Measurements from ENCODE around the gene AGBL1. TPM values are rescaled to one million over a fixed set of nuclear protein-coding genes. Genes with fewer than 3 reads are reported as not detected.

The AGBL1 gene
- total RNA-seq, 3 donors from 2014 or later: 0.10 to 0.32 TPM; not detected in 1

DNA sequence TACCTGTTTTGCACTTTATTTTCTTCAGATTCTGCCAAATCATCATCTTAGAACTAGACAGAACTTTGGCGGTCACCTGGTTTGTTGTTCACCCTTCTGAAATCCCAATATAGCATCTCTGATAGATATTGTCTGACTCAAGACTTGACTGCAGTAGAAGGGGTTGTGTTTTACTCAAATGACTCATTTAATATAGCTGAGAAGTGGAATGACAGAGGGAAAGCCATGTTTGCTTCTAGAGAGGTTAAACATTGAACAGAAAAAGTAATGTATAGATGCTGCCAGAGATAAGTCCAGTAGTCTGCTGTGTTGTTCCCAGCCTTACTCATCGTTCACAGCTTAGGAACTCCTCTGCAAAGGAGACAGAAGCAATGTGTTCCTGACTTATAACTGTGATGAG is 402.0 kb downstream of the AGBL1 start:
- H3K9me3 ChIP-seq: no peaks in the 10 kb centered on the region
- TF ChIP-seq, protein P1, sequence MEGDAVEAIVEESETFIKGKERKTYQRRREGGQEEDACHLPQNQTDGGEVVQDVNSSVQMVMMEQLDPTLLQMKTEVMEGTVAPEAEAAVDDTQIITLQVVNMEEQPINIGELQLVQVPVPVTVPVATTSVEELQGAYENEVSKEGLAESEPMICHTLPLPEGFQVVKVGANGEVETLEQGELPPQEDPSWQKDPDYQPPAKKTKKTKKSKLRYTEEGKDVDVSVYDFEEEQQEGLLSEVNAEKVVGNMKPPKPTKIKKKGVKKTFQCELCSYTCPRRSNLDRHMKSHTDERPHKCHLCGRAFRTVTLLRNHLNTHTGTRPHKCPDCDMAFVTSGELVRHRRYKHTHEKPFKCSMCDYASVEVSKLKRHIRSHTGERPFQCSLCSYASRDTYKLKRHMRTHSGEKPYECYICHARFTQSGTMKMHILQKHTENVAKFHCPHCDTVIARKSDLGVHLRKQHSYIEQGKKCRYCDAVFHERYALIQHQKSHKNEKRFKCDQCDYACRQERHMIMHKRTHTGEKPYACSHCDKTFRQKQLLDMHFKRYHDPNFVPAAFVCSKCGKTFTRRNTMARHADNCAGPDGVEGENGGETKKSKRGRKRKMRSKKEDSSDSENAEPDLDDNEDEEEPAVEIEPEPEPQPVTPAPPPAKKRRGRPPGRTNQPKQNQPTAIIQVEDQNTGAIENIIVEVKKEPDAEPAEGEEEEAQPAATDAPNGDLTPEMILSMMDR (IDR thresholded peaks at IDR 0.05): no peak
- intact Hi-C loops (cut with DNase I, micrococcal nuclease): no loop called here

DNA sequence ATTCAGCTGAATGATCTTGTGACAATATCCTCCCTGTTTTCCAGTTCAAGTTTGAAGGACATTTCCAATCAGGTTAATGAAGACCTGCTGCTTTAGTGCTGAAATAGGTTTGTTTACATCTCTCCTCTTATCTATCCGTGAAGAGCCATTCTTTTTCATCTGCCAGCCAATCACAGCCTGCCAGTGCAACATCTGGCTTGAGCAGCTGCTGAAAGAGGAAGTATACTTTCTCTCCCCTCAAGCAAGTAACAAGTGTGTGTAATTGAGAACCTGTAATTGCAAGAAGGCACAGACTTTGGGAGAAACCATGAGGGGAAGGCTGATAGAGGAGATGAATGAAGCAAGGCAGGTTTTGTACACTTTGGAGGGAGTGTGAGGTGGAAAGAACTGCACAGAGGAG is 404.3 kb downstream of the AGBL1 start:
- H3K36me3 ChIP-seq (ENCODE audit: low read depth): no peaks in the 10 kb centered on the region
- H3K9me3 ChIP-seq: no peaks in the 10 kb centered on the region
- TF ChIP-seq, protein P1 (IDR thresholded peaks at IDR 0.05): no peak
- intact Hi-C loops (cut with DNase I, micrococcal nuclease): no loop called here
- H3K4me1 ChIP-seq (ENCODE audit: low read depth): no peaks in the 10 kb centered on the region
- DNase-seq (no peak), ATAC-seq (no peak)
- no peak overlapping the region for H3K4me3 ChIP-seq

More for the DNA sequence above, 402.0 kb downstream of the AGBL1 start:
- DNase-seq: no peak
- H3K4me1 ChIP-seq (ENCODE audit: low read depth): no peaks in the 10 kb centered on the region
- no peak overlapping the region for H3K4me3 ChIP-seq
- H3K36me3 ChIP-seq (ENCODE audit: low read depth): no peaks in the 10 kb centered on the region
- no peak for ATAC-seq

DNA sequence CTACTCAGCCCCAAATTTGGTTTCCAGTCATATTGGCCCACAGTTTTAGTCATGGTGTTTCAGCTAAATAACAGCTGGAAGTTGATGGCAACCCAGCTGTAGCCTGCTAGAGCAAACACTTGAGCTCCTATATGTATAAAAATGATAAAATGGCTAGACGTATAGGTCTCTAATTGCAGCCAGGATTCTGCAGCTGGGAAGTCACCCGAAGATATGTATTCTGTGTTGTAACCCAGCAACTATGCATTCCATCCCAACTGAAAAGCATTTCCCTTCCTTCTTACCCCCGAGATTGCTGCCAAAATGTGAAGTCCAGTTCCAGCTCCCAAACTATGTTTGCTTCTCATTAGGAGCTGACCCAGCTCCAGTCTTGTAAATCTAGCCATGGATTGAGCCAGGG is 408.4 kb downstream of the AGBL1 start:
- no peaks in the 10 kb centered on the region for H3K4me1 ChIP-seq (ENCODE audit: low read depth)
- TF ChIP-seq, protein P1 (IDR thresholded peaks at IDR 0.05): no peak
- no peak overlapping the region for H3K4me3 ChIP-seq
- H3K9me3 ChIP-seq: no peaks in the 10 kb centered on the region
- intact Hi-C loops (cut with DNase I, micrococcal nuclease): no loop called here
- ATAC-seq (no peak), DNase-seq (no peak)
- no peaks in the 10 kb centered on the region for H3K36me3 ChIP-seq (ENCODE audit: low read depth)

DNA sequence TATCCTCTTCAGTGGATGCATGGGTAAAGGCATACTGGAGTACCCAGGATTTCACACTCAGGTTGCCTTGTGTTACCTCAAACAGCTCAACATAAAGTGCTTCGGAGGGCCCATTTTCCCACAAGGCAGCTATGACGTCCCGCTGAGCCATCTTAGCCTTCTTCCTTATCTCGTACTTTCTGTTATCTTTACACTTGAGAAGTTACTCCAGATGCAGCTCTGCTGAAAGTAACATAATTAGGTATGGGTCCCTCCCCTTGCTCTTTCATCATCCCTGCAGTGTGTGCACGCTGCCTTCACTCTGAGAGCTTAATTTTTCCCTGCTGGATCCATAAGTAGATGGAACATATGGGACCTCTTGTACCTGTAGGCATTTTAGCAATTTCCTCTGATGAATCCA is 410.3 kb downstream of the AGBL1 start:
- no peaks in the 10 kb centered on the region for H3K9me3 ChIP-seq
- intact Hi-C loops (cut with DNase I, micrococcal nuclease): no loop called here
- no peak overlapping the region for H3K4me3 ChIP-seq
- H3K4me1 ChIP-seq (ENCODE audit: low read depth): no peaks in the 10 kb centered on the region
- ATAC-seq (no peak), DNase-seq (no peak)
- H3K36me3 ChIP-seq (ENCODE audit: low read depth): no peaks in the 10 kb centered on the region
- TF ChIP-seq, protein P1 (IDR thresholded peaks at IDR 0.05): no peak

DNA sequence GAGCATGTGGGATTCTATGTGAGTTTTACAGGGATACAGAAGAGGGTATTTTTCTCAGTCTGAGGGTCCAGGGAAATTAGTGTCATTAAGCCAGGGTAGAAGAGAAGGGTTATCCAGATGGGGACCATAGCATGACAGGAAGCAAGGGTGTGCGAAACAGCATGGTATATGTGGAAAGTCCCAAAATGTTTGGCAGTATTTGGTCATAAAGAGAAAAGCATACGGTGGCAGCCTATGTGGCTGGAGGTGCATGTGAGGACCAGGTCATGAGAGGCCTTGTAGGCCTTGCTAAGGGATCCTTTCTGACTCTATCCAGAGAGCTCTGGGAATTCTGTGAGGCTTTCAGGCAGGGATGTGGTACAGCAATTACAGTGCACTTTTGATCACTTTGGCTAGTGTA is 411.4 kb downstream of the AGBL1 start:
- H3K4me3 ChIP-seq: no peak overlapping the region
- no peaks in the 10 kb centered on the region for H3K4me1 ChIP-seq (ENCODE audit: low read depth)
- no peaks in the 10 kb centered on the region for H3K9me3 ChIP-seq
- intact Hi-C loops (cut with DNase I, micrococcal nuclease): no loop called here
- TF ChIP-seq, protein P1 (IDR thresholded peaks at IDR 0.05): no peak
- H3K36me3 ChIP-seq (ENCODE audit: low read depth): no peaks in the 10 kb centered on the region
- DNase-seq (no peak), ATAC-seq (no peak)

DNA sequence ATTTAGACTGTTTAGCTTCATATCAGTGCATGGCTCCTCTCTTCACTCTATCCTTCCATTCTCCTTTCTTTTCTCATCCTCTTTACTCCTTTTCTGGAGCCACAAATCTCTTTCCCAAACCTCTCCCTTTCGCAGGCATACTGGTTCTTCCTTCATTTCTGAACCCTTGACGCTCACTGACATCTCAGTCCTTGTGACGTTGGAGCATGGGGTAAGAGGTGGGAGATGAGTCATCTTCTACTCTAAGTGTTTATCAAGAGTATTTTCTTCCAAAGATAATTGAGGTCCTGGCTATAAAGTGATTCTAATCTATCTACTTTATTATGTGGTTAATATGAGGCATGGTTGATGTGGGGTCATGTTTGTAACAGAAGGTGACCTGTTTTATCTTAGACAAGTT is 414.2 kb downstream of the AGBL1 start:
- H3K9me3 ChIP-seq: no peaks in the 10 kb centered on the region
- H3K4me1 ChIP-seq (ENCODE audit: low read depth): no peaks in the 10 kb centered on the region
- H3K36me3 ChIP-seq (ENCODE audit: low read depth): no peaks in the 10 kb centered on the region
- no peak for ATAC-seq
- intact Hi-C loops (cut with DNase I, micrococcal nuclease): no loop called here
- TF ChIP-seq, protein P1 (IDR thresholded peaks at IDR 0.05): no peak
- no peak for DNase-seq
- no peak overlapping the region for H3K4me3 ChIP-seq

Measured in mucosa of descending colon (tissue), 3 donors.